OCI-LY7 (cell line): ENCODE data around the gene SDK2. TPM values are rescaled to one million over a fixed set of nuclear protein-coding genes. Genes with fewer than 3 reads are reported as not detected.

Source experiments
- BruUV-seq: library from RNA; stranded (reverse); fragments of 400-500 nt; replicated peaks from 2 replicates; lab custom pipeline; 2021; lab: Mats Ljungman, UMichigan
- CTCF ChIA-PET: fragments of 300-600 bp; sonication (Branson Sonifier 250); formaldehyde crosslinking; loops from one replicate; lab custom pipeline; 2022; ENCODE audit warnings: antibody characterized with exemption; ENCODE audit not compliant: unreplicated experiment; lab: Charles Lee
- POLR2A ChIA-PET: fragments of 300-600 bp; sonication (Branson Sonifier 250); formaldehyde crosslinking; loops from one replicate; lab custom pipeline; 2022; ENCODE audit warnings: antibody characterized with exemption; lab: Charles Lee
- DNase-seq: peaks from one replicate; pipeline ENCODE4 v3.0.0-alpha.2; 2015; ENCODE audit warnings: low spot score
- H2AFZ ChIP-seq: fragments of 200-600 bp; sonication (generic), shearing (Covaris generic); 2 replicates; pipeline ENCODE4 v1.6.1; 2014; ENCODE audit warnings: mild to moderate bottlenecking, antibody characterized with exemption, low read length, moderate library complexity
- H3K27ac ChIP-seq: fragments of 200-600 bp; sonication (generic); 2 replicates; pipeline ENCODE4 v1.5.1; 2014; ENCODE audit warnings: mixed run types, low read depth, mild to moderate bottlenecking, moderate library complexity, low read length, inconsistent platforms; ENCODE audit not compliant: poor library complexity, severe bottlenecking
- H3K36me3 ChIP-seq: fragments of 200-600 bp; sonication (generic); 2 replicates; pipeline ENCODE4 v1.6.1; 2014; ENCODE audit warnings: mild to moderate bottlenecking, antibody characterized with exemption, low read length, moderate library complexity, mixed read lengths; ENCODE audit not compliant: insufficient read depth
- H3K4me1 ChIP-seq: fragments of 200-600 bp; sonication (generic); 2 replicates; pipeline ENCODE4 v1.5.1; 2014; ENCODE audit warnings: mild to moderate bottlenecking, low read length; ENCODE audit not compliant: insufficient read depth, poor library complexity, severe bottlenecking
- H3K4me2 ChIP-seq: fragments of 200-600 bp; sonication (generic); 2 replicates; pipeline ENCODE4 v1.6.1; 2014; ENCODE audit warnings: mild to moderate bottlenecking, low read length
- H3K4me3 ChIP-seq: fragments of 200-600 bp; sonication (generic); 2 replicates; pipeline ENCODE4 v1.5.1; 2014; ENCODE audit warnings: mild to moderate bottlenecking, low read depth, low read length; ENCODE audit not compliant: poor library complexity, severe bottlenecking
- H3K79me2 ChIP-seq: fragments of 200-600 bp; sonication (generic); 2 replicates; pipeline ENCODE4 v1.6.1; 2016; ENCODE audit warnings: low read depth, mild to moderate bottlenecking, low read length, moderate library complexity, mixed read lengths; ENCODE audit not compliant: insufficient read depth
- H3K9me2 ChIP-seq: fragments of 200-600 bp; sonication (generic); 2 replicates; pipeline ENCODE4 v1.6.1; 2016; ENCODE audit warnings: mild to moderate bottlenecking, low read length, mixed read lengths; ENCODE audit not compliant: insufficient read depth
- H3K9me3 ChIP-seq: fragments of 200-600 bp; sonication (generic); 2 replicates; pipeline ENCODE4 v1.6.1; 2014; ENCODE audit warnings: mild to moderate bottlenecking, mixed run types, low read length, mixed read lengths
- H4K20me1 ChIP-seq: fragments of 200-600 bp; sonication (generic); 2 replicates; pipeline ENCODE4 v1.6.1; 2014; ENCODE audit warnings: mild to moderate bottlenecking, antibody characterized with exemption, low read length, moderate library complexity, mixed read lengths; ENCODE audit not compliant: insufficient read depth
- CTCF ChIP-seq: fragments of 200-600 bp; sonication (generic); conservative IDR thresholded peaks from 2 replicates; pipeline ENCODE4 v1.5.1; 2014; ENCODE audit warnings: mild to moderate bottlenecking, antibody characterized with exemption, low read length, moderate library complexity, mixed read lengths
- EZH2phosphoT487 ChIP-seq: fragments of 200-600 bp; sonication (generic); IDR thresholded peaks from 2 replicates; pipeline ENCODE4 v1.6.1; 2018; ENCODE audit warnings: low read depth, borderline replicate concordance, mild to moderate bottlenecking, mixed run types, antibody characterized with exemption, low read length, moderate library complexity, mixed read lengths
- intact Hi-C: fragments of 100-400 bp; cut with micrococcal nuclease; formaldehyde crosslinking; loops from one replicate; pipeline ENCODE4 v1.10.0; 2022; ENCODE audit not compliant: unreplicated experiment
- total RNA-seq, 2 experiments: library from RNA; depleted of rRNA in 1 of 2; stranded (reverse); fragments of >200 nt in 1 of 2; shearing (Covaris generic) in 1 of 2; gene quantifications; 2 replicates each; pipeline ENCODE4 v1.2.3, GENCODE V29; 2014 to 2022

Gene SDK2
- total RNA-seq, 2 experiments from 2014 or later = 0.32 to 1.8 TPM

- intact Hi-C loops = no loop called here
- no TSS peak for BruUV-seq
- TF ChIP-seq CTCF (no peak), EZH2phosphoT487 (no peak)
- Histone ChIP-seq H3K36me3 (no peaks in the 10 kb centered on the region), H3K9me3 (no peaks in the 10 kb centered on the region), H3K9me2 (no peaks in the 10 kb centered on the region), H3K79me2 (no peaks in the 10 kb centered on the region), H2AFZ (no peak overlapping the region), H3K27ac (no peak overlapping the region), H3K4me3 (no peak overlapping the region), H4K20me1 (no peaks in the 10 kb centered on the region), H3K4me2 (no peak overlapping the region), H3K4me1 (peaks cover 21% of the 10 kb centered on the region)
- ChIA-PET POLR2A (interaction anchor here (1.2 kb wide), 1 partner anchor 13 kb away, joined by 3 read pairs; no protein-coding TSS in a partner anchor), CTCF (interaction anchor here (0.5 to 1.0 kb wide), 2 partner anchors 8 to 340 kb away, joined by 3 read pairs; no protein-coding TSS in a partner anchor)
- no peak for DNase-seq
These were observed 44.0 kb downstream of the SDK2 start for GRCh38 chr17:73600103-73600871.

GRCh38 chr17:73599599-73599998 is 44.6 kb downstream of the SDK2 start:
- peaks cover 28% of the 10 kb centered on the region for H3K4me1 ChIP-seq
- no peak overlapping the region for H3K4me3 ChIP-seq
- intact Hi-C loops = loop anchor here (5.0 to 10.0 kb wide), 2 partner anchors 358 to 1575 kb away; no protein-coding TSS in a partner anchor
- H3K36me3 ChIP-seq = no peaks in the 10 kb centered on the region
- no TSS peak for BruUV-seq
- H3K9me2 ChIP-seq = no peaks in the 10 kb centered on the region
- no peak overlapping the region for H3K27ac ChIP-seq
- H3K4me2 ChIP-seq = no peak overlapping the region
- H3K79me2 ChIP-seq = no peaks in the 10 kb centered on the region
- no peaks in the 10 kb centered on the region for H4K20me1 ChIP-seq
- TF ChIP-seq CTCF = no peak
- POLR2A ChIA-PET = no interaction called here
- CTCF ChIA-PET = interaction anchor here (0.5 to 0.6 kb wide), 2 partner anchors 341 to 418 kb away, joined by 3 read pairs; no protein-coding TSS in a partner anchor
- H2AFZ ChIP-seq = no peak overlapping the region
- no peak for DNase-seq
- no peaks in the 10 kb centered on the region for H3K9me3 ChIP-seq

- H3K36me3 ChIP-seq = no peaks in the 10 kb centered on the region
- POLR2A ChIA-PET = no interaction called here
- H3K4me2 ChIP-seq = no peak overlapping the region
- H3K4me1 ChIP-seq = peaks cover 42% of the 10 kb centered on the region
- H3K4me3 ChIP-seq = no peak overlapping the region
- H2AFZ ChIP-seq = no peak overlapping the region
- H4K20me1 ChIP-seq = no peaks in the 10 kb centered on the region
- H3K27ac ChIP-seq = no peak overlapping the region
- H3K9me3 ChIP-seq = no peaks in the 10 kb centered on the region
- no peaks in the 10 kb centered on the region; the same call in 1 of the 2 replicates for H3K79me2 ChIP-seq
- no TSS peak for BruUV-seq
- intact Hi-C loops = loop anchor here (5.0 to 10.0 kb wide), 2 partner anchors 359 to 1573 kb away; no protein-coding TSS in a partner anchor
- TF ChIP-seq CTCF = no peak
- no peak for TF ChIP-seq EZH2phosphoT487
- CTCF ChIA-PET = no interaction called here
- H3K9me2 ChIP-seq = no peaks in the 10 kb centered on the region
- no peak for DNase-seq
These were observed 46.0 kb downstream of the SDK2 start for GRCh38 chr17:73598212-73598611.
